ENCODE results near the gene RCOR2.

- no peak for TF ChIP-seq EP300 (IDR thresholded peaks at IDR 0.05)
- TF ChIP-seq POLR2A (IDR thresholded peaks at IDR 0.05), result no peak
- TF ChIP-seq CTCF (IDR thresholded peaks at IDR 0.05), result no peak
Observed at GRCh38 chr11:63931876-63932275, 14.9 kb upstream of the RCOR2 start.

Measured in gastroesophageal sphincter (tissue), 3 donors.